H1 (cell line): ENCODE results near the gene ITGB1BP1.

ENCODE experiments used
- EZH2 ChIP-seq: fragments of 200-600 bp; sonication (generic); IDR thresholded peaks from 2 replicates; pipeline ENCODE4 v1.7.1; 2012; ENCODE audit warnings: low read depth, mild to moderate bottlenecking, moderate library complexity, low read length, inconsistent platforms; ENCODE audit not compliant: severe bottlenecking
- NRF1 ChIP-seq: IDR thresholded peaks from 2 replicates; pipeline ENCODE4 v1.6.1; 2011; ENCODE audit warnings: mild to moderate bottlenecking, low read depth, low read length, improper control_type of control experiment
- POLR2A ChIP-seq, 2 experiments: IDR thresholded peaks; 1 replicate in 1 of 2; 2 replicates in 1 of 2; pipeline ENCODE4 v1.6.1; 2011; ENCODE audit warnings: low read depth in 2 of 2, low read length in 2 of 2, mild to moderate bottlenecking in 2 of 2; ENCODE audit errors: control extremely low read depth in 1 of 2
- TAF7 ChIP-seq: optimal IDR thresholded peaks from 2 replicates; pipeline ENCODE3; 2011; ENCODE audit warnings: low read depth, mild to moderate bottlenecking, inconsistent platforms, low read length, moderate library complexity, borderline replicate concordance
- TF ChIP-seq, protein P1 (sequence below), 3 experiments: IDR thresholded peaks; 1 replicate in 2 of 3; 2 replicates in 1 of 3; pipeline versions ENCODE4 v1.5.1 to v1.6.1; 2011; ENCODE audit warnings: low read length in 3 of 3, mild to moderate bottlenecking in 3 of 3, inconsistent platforms in 2 of 3, low read depth in 1 of 3, moderate library complexity in 1 of 3; ENCODE audit not compliant: insufficient read depth in 1 of 3; ENCODE audit errors: control extremely low read depth in 1 of 3

DNA sequence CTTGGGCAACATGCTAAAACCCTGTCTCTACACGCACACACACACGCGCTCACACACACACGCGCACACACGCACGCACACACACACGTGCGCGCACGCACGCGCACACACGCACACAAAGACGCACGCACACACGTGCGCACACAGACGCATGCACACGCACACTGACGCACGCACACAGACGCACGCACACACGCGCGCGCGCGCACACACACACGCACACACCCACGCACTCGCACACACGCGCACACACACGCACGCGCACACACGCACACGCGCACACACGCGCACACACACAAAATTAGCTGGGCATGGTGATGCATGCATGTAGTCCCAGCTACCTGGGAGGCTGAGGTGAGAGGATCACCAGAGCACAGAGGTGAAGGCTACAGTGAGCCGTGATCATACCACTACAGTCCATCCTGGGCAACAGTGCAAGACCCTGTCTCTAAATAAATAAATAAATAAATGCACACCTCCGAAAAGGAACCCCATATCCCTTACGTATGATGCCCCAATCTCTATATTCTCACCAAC, 42.9 kb upstream of the ITGB1BP1 start:
- TF ChIP-seq TAF7 (no peak), NRF1 (no peak), POLR2A (IDR thresholded peaks at IDR 0.05; ENCODE audit: control extremely low read depth in 1 of 2, low read depth in 2 of 2, low read length in 2 of 2) (no peak), EZH2 (no peak)
- TF ChIP-seq, protein P1, sequence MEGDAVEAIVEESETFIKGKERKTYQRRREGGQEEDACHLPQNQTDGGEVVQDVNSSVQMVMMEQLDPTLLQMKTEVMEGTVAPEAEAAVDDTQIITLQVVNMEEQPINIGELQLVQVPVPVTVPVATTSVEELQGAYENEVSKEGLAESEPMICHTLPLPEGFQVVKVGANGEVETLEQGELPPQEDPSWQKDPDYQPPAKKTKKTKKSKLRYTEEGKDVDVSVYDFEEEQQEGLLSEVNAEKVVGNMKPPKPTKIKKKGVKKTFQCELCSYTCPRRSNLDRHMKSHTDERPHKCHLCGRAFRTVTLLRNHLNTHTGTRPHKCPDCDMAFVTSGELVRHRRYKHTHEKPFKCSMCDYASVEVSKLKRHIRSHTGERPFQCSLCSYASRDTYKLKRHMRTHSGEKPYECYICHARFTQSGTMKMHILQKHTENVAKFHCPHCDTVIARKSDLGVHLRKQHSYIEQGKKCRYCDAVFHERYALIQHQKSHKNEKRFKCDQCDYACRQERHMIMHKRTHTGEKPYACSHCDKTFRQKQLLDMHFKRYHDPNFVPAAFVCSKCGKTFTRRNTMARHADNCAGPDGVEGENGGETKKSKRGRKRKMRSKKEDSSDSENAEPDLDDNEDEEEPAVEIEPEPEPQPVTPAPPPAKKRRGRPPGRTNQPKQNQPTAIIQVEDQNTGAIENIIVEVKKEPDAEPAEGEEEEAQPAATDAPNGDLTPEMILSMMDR (IDR thresholded peaks at IDR 0.05; ENCODE audit: control extremely low read depth in 1 of 3, insufficient read depth in 1 of 3, low read depth in 1 of 3, low read length in 3 of 3), result no peak
